M059J (cell line): Measurements from ENCODE around the gene CSTF2T. TPM values are rescaled to one million over a fixed set of nuclear protein-coding genes. Genes with fewer than 3 reads are reported as not detected.

ENCODE experiments used
- DNase-seq: peaks from one replicate; pipeline ENCODE4 v3.0.0-alpha.2; 2012; ENCODE audit warnings: low read depth
- total RNA-seq: library from RNA; depleted of rRNA; stranded (reverse); fragments of >200 nt; shearing (Covaris generic); gene quantifications from 2 replicates; pipeline ENCODE4 v1.2.3, GENCODE V29; 2014; rRNA removed

The CSTF2T gene, protein sequence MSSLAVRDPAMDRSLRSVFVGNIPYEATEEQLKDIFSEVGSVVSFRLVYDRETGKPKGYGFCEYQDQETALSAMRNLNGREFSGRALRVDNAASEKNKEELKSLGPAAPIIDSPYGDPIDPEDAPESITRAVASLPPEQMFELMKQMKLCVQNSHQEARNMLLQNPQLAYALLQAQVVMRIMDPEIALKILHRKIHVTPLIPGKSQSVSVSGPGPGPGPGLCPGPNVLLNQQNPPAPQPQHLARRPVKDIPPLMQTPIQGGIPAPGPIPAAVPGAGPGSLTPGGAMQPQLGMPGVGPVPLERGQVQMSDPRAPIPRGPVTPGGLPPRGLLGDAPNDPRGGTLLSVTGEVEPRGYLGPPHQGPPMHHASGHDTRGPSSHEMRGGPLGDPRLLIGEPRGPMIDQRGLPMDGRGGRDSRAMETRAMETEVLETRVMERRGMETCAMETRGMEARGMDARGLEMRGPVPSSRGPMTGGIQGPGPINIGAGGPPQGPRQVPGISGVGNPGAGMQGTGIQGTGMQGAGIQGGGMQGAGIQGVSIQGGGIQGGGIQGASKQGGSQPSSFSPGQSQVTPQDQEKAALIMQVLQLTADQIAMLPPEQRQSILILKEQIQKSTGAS
- 18.9 and 20.6 TPM in 2 replicates for total RNA-seq

GRCh38 chr10:51699475-51700227 is at the start of gene CSTF2T:
Gene CSTF2T (minus strand): TSS chr10:51699595. CDS start chr10:51699549, 46 bp downstream.
- DNase-seq = peak; percentile 88

DNA sequence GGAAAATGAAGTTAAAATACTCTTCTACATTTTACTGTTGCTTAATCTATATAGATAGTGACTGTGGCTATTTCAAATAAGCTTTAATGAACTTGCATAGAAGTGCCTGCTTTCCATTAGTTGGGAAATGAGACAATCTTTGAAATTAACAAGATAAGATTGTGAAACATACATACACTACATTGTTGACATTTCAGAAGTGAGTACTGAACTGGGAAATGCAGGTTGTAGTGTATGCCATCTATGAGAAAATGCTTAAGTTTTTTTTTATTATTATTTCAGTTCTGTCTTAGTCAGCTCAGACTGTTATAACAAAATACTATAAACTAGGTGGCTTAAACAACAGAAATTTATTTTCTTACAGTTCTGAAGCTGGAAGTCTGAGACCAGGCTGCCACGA is 49.6 kb upstream of the CSTF2T start:
- no peak for DNase-seq

GRCh38 chr10:51747216-51747615 is 47.8 kb upstream of the CSTF2T start:
- no peak for DNase-seq

GRCh38 chr10:51745397-51745796 is 46.0 kb upstream of the CSTF2T start:
- DNase-seq = no peak

- no peak for DNase-seq
Measured at GRCh38 chr10:51744235-51745000, 45.0 kb upstream of the CSTF2T start.

GRCh38 chr10:51743146-51743545 is 43.8 kb upstream of the CSTF2T start:
- DNase-seq = peak; percentile 1

- peak; percentile 9 for DNase-seq
Measured at GRCh38 chr10:51733057-51733456, 33.7 kb upstream of the CSTF2T start.

GRCh38 chr10:51729822-51730555 is 30.6 kb upstream of the CSTF2T start:
- peak; percentile 15 for DNase-seq

- no peak for DNase-seq
Measured at GRCh38 chr10:51724038-51724437, 24.6 kb upstream of the CSTF2T start.

- peak; percentile 64 for DNase-seq
Measured at GRCh38 chr10:51718804-51719291, 19.5 kb upstream of the CSTF2T start.

DNA sequence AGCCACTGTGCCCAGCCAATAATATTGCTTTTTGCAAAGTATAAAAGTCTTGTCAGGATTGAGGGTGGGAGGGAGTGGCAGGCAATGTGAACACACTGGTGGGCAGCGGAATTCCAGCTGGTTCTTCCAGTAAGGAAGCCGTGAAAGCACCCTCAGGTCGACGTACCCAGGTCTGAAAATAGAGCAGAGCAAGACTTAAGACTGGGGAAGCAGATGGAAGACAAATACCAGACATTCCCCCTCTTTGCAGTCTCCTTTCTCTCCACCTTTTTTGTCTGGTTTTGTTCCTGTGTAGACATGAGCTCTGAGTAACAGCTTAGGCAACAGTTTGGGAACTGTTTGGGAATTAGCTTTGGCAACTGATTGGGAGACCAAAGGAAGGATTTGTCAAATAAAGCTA is 17.6 kb upstream of the CSTF2T start:
- DNase-seq = no peak

- no peak for DNase-seq
Measured at GRCh38 chr10:51711519-51711891, 12.1 kb upstream of the CSTF2T start.

DNA sequence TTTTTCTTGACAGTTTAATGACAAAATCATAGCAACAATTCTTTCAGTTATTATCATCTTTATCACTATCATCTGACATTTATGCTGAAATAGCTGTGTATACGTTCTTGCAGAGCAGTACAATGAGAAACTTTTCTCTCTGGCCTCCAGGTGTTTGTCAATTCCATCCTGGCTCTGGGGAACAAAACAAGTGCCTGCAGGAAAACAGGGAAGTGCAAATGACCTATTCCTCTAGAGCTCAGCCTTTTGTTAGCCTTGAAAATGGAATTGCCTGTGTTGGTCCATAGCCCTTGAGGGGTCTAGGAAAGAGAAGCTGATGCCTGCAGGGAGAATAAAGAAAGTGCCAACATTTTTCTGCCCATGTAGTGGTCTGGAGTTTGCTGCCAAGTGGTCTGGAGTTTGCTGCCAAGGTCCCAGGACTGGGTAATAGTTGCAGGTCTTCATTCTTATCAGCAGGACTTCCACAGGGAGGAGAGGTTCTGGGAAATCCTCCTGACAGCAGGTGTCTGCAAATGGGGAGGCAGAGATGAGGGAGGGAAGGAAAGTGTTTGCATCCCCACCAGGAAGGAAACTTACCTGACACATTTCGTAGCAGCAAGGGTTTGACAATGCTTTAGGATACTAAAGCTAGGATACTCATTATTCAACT is 10.1 kb upstream of the CSTF2T start:
- DNase-seq = no peak

GRCh38 chr10:51708609-51709008 is 9.2 kb upstream of the CSTF2T start:
- DNase-seq = no peak

DNA sequence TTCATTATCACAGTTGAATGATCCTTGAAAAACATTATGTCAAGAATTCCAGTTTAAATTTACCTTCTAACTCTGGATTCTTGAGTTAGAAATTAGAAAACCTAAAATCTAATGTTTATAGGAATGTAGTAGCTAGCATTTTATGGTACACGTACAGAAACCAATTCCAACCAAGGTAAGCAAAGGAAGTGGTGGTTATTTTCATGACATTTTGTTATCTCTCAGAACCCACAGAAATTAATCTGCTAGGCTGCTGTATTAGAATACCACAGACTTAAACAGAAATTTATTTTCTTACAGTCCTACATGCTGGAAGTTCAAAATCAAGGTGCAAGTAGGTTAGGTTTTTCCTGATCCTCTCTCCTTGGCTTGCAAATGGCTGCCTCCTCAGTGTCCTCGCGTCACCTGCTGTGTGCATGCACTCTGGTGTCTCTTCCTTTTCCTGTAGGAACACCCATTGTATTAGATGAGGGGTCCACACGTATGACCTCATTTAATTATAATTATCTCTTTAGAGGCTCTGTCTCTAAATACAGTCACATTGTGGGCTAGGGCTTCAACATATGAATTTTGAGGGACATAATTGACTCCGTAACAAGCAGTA is 8.5 kb upstream of the CSTF2T start:
- DNase-seq = no peak

GRCh38 chr10:51707392-51707791 is 8.0 kb upstream of the CSTF2T start:
- no peak for DNase-seq

DNA sequence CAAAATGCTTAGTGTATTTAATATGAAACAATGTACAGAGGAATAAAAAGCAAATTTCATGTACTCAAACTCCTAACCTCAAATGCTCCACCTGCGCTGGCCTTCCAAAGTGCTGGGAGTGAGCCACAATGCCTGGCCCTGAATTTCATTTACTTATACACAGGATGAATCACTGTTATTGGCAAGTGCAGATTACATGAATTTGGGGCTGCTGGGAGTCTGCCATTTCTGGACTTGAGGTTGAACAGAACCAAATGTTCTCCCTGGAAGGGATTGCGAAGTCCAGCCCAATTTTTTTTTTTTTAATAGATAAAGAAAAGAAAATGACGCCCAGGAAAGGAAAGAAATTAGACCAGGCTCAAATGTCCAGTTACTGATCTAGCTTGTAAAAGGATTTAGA is 6.8 kb upstream of the CSTF2T start:
- peak; percentile 34 for DNase-seq

GRCh38 chr10:51705774-51706173 is 6.4 kb upstream of the CSTF2T start:
- DNase-seq = no peak

DNA sequence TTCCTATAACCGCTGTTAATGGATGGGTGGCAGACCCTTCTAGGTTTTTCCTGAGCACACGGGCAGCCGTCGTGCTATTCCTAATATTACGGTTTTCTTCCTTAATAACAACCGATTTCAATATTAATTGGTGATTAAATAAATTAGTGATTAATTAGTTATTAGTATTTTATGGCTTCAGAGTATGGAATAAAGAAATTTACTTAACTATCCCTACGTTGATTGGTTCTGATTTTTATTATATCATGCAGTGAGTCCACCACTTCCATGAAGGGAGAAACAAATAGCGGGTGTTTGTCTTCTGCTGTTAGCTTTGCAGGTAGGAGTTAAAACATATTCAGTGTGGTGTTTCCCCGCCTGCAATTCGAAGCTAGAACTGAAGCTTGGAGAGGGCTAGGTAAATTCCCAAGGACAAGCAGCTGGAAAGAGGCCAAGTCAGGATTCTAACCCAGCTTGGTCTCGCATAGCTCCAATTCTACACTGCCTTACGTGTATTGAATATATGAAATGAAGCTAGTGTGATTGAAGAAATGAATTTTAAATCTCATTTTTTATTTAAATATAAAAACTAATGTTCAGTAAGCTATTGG is 928 bp upstream of the CSTF2T start:
- peak; percentile 40 for DNase-seq

GRCh38 chr10:51699145-51699474 is 285 bp downstream of the CSTF2T start:
- no peak for DNase-seq
